Peyer's patch (tissue), 4 donors: ENCODE data around the gene PHC3. TPM values are rescaled to one million over a fixed set of nuclear protein-coding genes. Genes with fewer than 3 reads are reported as not detected.
A peak's percentile ranks its signal among the peaks of the same experiment; 100 is the strongest.

Source experiments
- DNase-seq, 3 donors: peaks; one replicate each; pipeline ENCODE4 v3.0.0-alpha.2; 2017 to 2019
- H3K27ac ChIP-seq, 4 donors: fragments of 200-600 bp; sonication (generic); one replicate each; pipeline ENCODE4 v1.5.1; 2016 to 2019
- H3K27me3 ChIP-seq, 2 donors: fragments of 200-600 bp; sonication (generic); one replicate each; pipeline ENCODE4 v1.5.1; 2019
- H3K36me3 ChIP-seq, 3 donors: fragments of 200-600 bp; sonication (generic); one replicate each; pipeline ENCODE4 v1.5.1; 2016 to 2019
- H3K4me1 ChIP-seq, 4 donors: fragments of 200-600 bp; sonication (generic); one replicate each; pipeline ENCODE4 v1.5.1; 2016 to 2019
- H3K4me3 ChIP-seq, 4 donors: fragments of 200-600 bp; sonication (generic); 1 replicate in 3 of 4; 2 replicates in 1 of 4; pipeline ENCODE4 v1.5.1; 2016 to 2019; ENCODE audit warnings: mild to moderate bottlenecking in 1 of 4
- H3K9me3 ChIP-seq, 4 donors: fragments of 200-600 bp; sonication (generic); one replicate each; pipeline ENCODE4 v1.5.1; 2016 to 2019; ENCODE audit warnings: mild to moderate bottlenecking in 1 of 4
- POLR2A ChIP-seq, 2 donors: fragments of 450-650 bp; IDR thresholded peaks; one replicate each; pipeline ENCODE4 v1.5.1; 2017; ENCODE audit warnings: antibody characterized with exemption in 2 of 2, mild to moderate bottlenecking in 2 of 2, moderate library complexity in 2 of 2
- total RNA-seq, 4 donors: library from RNA; depleted of rRNA; stranded (reverse); fragments of >200 nt; gene quantifications; one replicate each; pipeline ENCODE4 v1.1.0, GENCODE V29; 2016
- TF ChIP-seq, protein P1 (sequence below), 6 experiments: fragments of 450-650 bp in 4 of 6; fragments of 200-600 bp in 2 of 6; sonication (generic) in 1 of 6; IDR thresholded peaks; one replicate each; pipeline ENCODE4 v1.5.1; 2017 to 2019; ENCODE audit warnings: antibody characterized with exemption in 6 of 6, mild to moderate bottlenecking in 3 of 6, moderate library complexity in 1 of 6

The PHC3 gene
- total RNA-seq, 4 donors from 2014 or later: 52.4 to 234 (median 83.2) TPM

DNA sequence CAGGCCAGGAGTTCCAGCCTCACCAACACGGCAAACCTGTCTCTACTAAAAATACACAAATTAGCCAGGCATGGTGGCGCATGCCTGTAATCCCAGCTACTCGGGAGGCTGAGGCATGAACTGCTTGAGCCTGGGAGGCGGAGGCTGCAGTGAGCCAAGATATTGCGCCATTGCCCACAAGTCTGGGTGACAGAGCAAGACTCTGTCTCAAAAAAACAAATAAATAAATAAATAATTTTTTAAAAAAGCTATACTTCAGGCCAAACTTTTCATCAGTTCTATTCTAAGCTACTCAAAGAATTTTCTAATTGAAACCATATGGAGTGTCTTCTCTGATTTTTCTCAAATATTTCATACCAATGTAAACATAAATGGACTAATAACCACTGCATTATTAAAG is 43.5 kb downstream of the PHC3 start:
- TF ChIP-seq, protein P1, sequence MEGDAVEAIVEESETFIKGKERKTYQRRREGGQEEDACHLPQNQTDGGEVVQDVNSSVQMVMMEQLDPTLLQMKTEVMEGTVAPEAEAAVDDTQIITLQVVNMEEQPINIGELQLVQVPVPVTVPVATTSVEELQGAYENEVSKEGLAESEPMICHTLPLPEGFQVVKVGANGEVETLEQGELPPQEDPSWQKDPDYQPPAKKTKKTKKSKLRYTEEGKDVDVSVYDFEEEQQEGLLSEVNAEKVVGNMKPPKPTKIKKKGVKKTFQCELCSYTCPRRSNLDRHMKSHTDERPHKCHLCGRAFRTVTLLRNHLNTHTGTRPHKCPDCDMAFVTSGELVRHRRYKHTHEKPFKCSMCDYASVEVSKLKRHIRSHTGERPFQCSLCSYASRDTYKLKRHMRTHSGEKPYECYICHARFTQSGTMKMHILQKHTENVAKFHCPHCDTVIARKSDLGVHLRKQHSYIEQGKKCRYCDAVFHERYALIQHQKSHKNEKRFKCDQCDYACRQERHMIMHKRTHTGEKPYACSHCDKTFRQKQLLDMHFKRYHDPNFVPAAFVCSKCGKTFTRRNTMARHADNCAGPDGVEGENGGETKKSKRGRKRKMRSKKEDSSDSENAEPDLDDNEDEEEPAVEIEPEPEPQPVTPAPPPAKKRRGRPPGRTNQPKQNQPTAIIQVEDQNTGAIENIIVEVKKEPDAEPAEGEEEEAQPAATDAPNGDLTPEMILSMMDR (IDR thresholded peaks at IDR 0.05): no peak
- Histone ChIP-seq H3K36me3 (peaks cover 0 to 32% (median 0%) of the 10 kb centered on the region in 3 donors), H3K27ac (no peak overlapping the region), H3K4me1 (no peaks in the 10 kb centered on the region), H3K27me3 (no peaks in the 10 kb centered on the region), H3K9me3 (no peaks in the 10 kb centered on the region), H3K4me3 (no peak overlapping the region)
- DNase-seq: no peak

DNA sequence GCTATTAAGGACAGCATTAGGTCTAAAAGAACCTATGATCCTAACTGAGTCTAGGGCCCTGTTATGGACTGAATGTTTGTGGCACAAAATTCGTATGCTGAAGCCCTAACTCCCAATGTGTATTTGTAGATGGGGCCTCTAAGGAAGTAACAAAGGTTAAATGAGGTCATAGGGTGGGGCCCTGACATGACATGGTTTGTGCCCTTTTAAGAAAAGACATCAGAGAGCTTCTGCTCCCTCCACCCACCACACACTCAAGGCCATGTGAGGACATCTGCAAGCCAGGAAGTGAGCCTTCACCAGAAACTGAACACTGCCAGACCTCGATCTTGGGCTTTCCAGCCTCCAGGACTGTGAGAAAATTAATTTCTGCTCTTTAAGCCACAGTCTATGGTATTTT is 49.2 kb downstream of the PHC3 start:
- peaks cover 0 to 9% (median 6%) of the 10 kb centered on the region in 4 donors for H3K4me1 ChIP-seq
- H3K36me3 ChIP-seq: peaks cover 0 to 60% (median 0%) of the 10 kb centered on the region in 3 donors
- H3K9me3 ChIP-seq: no peaks in the 10 kb centered on the region
- no peaks in the 10 kb centered on the region for H3K27me3 ChIP-seq
- H3K4me3 ChIP-seq: no peak overlapping the region
- TF ChIP-seq, protein P1 (IDR thresholded peaks at IDR 0.05): no peak
- no peak for TF ChIP-seq POLR2A (IDR thresholded peaks at IDR 0.05)
- DNase-seq: no peak
- no peak overlapping the region for H3K27ac ChIP-seq

DNA sequence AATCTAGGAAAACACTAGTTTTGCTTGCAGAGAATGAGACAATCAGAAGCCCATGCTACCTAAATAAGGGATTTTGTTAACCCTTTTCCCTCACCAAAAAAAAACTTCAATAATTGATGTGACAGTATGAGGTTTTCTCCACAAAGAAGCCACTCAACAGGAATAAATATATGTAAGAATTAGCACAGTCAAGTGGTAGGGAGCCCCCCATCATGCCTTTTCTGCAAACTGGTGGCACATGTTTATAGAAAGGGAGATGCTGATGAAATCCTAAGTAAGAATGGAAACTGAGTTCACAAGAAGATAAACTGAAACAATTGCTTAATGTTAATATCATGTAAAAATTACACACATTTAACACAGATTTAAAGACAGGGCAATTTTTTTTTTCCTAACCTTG is 51.0 kb downstream of the PHC3 start:
- TF ChIP-seq, protein P1 (IDR thresholded peaks at IDR 0.05): no peak
- no peak for TF ChIP-seq POLR2A (IDR thresholded peaks at IDR 0.05)
- Histone ChIP-seq H3K9me3 (no peaks in the 10 kb centered on the region), H3K4me3 (no peak overlapping the region), H3K27ac (no peak overlapping the region), H3K4me1 (peaks cover 0 to 9% (median 6%) of the 10 kb centered on the region in 4 donors), H3K27me3 (no peaks in the 10 kb centered on the region), H3K36me3 (peaks cover 0 to 61% (median 0%) of the 10 kb centered on the region in 3 donors)
- no peak for DNase-seq

DNA sequence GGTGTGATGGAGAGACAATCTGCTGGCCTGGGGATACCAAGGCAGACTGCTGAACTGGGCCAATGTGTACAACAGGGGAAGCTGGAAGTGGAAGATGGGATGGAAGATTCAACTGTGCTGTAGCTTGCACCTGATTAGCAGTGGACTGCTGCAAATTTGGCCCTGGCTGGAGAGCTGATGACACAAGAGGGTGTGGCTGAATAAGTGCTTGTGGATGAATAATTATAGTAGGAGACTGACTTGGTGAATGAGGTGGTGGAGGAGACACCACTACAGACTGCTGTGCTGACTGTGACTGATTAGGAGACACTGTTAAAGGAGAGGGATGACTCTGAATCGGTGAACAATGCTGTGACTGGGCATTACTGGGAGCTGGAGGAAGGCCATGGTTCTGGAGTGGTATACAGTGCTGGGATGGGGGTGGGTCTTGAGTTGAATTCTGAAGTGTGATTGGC is 52.5 kb downstream of the PHC3 start:
- Histone ChIP-seq H3K4me1 (peaks cover 0 to 9% (median 6%) of the 10 kb centered on the region in 4 donors), H3K9me3 (no peaks in the 10 kb centered on the region), H3K27me3 (no peaks in the 10 kb centered on the region), H3K27ac (peak overlapping the region in 1 of 4 donors; percentile 32), H3K36me3 (peaks cover 0 to 48% (median 0%) of the 10 kb centered on the region in 3 donors), H3K4me3 (no peak overlapping the region)
- no peak for TF ChIP-seq POLR2A (IDR thresholded peaks at IDR 0.05)
- TF ChIP-seq, protein P1 (IDR thresholded peaks at IDR 0.05): no peak
- no peak for DNase-seq

DNA sequence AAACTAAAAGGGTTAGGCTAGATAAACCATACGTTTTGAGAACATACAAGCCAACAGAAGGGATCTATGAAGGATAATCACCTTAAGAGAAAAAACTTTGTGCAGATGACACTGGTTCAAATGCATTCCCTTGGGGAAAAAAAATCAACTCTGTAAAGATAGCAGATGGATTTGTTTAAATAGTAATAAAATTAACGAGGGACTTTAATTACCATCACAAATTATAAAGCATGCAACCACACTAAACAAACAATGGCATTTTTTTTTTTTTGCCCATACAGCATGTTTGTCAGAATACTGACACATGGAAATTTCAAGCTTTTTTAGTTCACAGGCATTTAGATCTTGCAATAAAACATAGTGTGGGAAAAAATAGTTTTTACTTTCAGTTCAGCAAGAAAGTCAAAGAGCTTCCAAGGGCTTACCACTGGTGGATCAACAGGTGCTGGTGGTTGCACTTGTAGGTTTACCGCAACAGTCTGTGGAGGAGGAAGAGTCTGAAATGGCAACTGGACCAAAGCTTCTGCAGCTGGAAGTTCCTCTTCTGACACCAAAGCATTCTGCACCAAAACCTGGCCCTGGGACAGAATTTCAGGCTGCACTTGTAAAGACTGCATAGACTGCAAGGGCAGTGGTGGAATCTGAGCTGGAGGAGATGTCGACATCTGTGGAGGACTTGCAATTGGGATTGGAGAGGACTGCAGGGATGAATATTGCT is 53.1 kb downstream of the PHC3 start:
- Histone ChIP-seq H3K4me1 (peaks cover 0 to 9% (median 6%) of the 10 kb centered on the region in 4 donors), H3K9me3 (no peaks in the 10 kb centered on the region), H3K27ac (peak overlapping the region in 1 of 4 donors; percentile 32), H3K27me3 (no peaks in the 10 kb centered on the region), H3K4me3 (no peak overlapping the region), H3K36me3 (peaks cover 0 to 47% (median 0%) of the 10 kb centered on the region in 3 donors)
- no peak for TF ChIP-seq POLR2A (IDR thresholded peaks at IDR 0.05)
- TF ChIP-seq, protein P1 (IDR thresholded peaks at IDR 0.05): no peak
- DNase-seq: peak in 2 of 3 donors; percentile 71 to 77
